SIG-M5 treated with dmso at 0.1 percent for 504 hours (cell line): ENCODE measurements around the gene SPRY4.
"Not testable (repeated sequence)": the region's sequence is repeated elsewhere in the genome, so short reads cannot be mapped to it uniquely, and the experiment has no call there.

ENCODE experiments used
- DNase-seq: peaks from one replicate; lab custom pipeline; 2025; ENCODE audit not compliant: unreplicated experiment; lab: John Stamatoyannopoulos, UW

Gene SPRY4

DNA sequence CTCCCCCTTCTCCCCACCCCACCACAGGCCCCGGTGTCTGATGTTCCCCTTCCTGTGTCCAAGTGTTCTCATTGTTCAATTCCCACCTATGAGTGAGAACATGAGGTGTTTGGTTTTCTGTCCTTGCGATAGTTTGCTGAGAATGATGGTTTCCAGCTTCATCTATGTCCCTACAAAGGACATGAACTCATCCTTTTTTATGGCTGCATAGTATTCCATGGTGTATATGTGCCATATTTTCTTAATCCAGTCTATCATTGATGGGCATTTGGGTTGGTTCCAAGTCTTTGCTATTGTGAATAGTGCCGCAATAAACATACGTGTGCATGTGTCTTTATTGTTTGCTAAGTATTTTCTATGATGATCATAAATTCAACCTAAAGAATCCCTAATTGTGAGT is 60.7 kb downstream of the SPRY4 start:
- not testable (repeated sequence) for DNase-seq

DNA sequence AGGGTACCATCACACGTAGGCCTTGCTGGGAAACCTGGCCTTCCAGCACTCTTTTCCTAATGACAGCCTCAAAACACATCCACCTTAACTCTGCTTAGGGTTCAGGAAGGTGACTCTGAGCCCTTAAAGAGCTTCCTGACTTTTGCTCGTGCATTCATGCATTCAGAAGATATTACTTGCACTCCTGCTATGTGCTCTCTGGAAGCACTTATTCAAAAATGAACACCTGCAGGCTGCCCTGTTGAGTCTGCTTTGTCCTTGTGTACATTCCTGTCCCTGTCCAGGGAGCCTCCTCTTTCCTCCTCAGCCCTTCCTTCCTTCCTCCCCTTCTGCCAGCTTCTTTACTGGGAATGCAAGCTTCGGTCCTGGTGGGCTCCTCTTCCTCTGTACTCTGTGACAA is 61.5 kb downstream of the SPRY4 start:
- DNase-seq = no peak

DNA sequence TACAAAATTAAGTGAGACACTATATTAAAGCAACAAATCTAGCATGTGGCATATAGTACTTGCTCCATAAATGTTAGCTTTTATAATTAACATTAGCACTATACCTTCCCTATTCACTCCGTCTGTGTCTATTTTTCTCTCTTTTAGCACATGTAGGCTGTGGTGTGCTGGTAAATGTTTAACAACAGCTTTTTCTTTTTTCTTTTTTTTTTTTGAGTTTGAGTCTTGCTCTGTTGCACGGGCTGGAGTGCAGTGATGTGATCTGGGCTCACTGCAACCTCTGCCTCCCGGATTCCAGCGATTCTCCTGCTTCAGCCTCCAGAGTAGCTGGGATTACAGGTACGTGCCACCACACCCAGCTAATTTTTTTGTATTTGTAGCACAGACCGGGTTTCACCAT is 62.1 kb downstream of the SPRY4 start:
- no peak for DNase-seq
